Amniotic epithelial cell (primary cell): ENCODE results near the gene SH3TC2.
"Not testable (repeated sequence)": the region's sequence is repeated elsewhere in the genome, so short reads cannot be mapped to it uniquely, and the experiment has no call there.

Experiments
- DNase-seq: peaks from one replicate; pipeline ENCODE4 v3.0.0-alpha.2; 2010; ENCODE audit warnings: low read depth

SH3TC2 gene

DNA sequence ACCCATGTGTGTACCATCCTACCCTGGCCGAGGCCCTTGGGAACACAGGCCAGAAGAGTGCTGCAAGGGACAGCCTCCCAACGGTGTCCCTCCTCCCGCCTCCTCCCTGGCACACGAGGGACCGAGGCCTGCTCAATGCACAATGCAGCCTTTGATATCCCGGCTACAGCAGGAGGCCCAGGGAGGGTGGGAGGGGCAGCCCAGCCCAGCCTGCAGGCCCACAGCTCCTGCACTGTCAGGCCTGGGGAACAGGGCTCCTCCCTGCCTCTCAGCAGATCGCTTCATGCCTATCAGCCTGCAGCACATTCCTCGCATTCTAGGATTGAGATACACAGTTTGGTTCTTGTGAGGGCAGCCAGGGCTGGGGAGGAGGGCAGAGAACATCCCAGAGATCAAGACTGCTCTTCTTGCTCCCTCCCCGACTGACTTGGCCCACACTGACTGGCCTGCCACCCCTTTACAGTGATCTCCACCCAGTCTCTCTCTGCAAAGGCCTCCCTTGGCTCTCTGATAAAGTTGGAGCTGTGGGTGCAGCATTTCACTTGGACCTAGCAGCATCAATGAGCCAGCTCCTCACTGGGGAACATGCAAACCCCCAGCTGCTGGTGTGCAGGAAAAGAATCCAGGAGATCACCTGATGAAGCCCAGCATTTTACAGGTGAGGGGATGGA is at the start of gene SH3TC2:
SH3TC2 (minus strand) TSS at position 46 of the 671 bp plus-strand sequence; CDS start at position 6, 40 bp downstream.
- peak; percentile 47 for DNase-seq

DNA sequence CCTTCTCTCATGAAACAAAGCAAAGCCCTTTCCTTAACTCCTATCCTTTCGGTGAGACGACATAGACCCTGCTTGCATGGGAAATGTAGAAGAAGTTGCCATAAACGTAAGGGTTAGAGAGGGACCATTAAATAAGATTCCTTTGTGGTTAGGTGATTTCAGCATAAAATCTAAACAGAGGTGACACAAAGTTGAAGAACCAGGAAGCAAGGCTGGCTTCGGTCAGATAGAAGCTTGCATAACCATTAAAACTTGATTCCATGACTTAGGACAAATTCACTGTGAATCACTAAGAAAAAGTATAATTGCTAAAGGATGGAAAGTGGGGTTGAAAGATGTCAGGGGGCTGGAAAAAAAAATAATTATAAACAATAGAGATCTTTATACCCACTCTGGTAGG is 47.5 kb upstream of the SH3TC2 start:
- DNase-seq: no peak

DNA sequence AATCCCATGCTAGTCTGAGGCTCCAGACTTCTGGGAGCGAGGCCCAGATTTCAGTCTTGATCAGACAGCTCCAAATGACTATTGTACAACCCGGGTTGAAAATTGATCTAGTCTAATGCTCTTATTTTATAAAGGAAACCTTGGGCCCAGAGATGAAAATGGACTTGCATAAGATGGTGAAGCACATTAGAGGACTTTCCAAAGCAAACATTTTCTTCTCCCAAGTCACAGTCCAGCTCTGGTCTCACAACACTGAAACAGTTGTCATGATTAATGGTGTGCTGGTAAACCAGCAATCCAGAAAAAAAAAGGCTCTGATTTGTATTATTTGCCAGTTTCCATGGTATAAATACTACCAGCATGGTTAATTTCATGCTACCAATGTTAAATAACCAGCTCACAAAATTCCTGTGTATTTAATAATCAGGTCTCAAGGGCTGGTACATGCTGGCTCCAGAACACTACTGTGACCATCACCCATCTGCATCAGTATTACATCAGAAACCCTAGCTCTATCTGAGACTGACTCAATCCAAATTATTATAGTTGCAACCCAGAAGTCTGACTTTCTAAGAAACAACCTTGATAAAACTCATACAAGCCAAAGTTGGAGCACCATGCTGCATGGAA is 45.9 kb upstream of the SH3TC2 start:
- peak; percentile 46 for DNase-seq

DNA sequence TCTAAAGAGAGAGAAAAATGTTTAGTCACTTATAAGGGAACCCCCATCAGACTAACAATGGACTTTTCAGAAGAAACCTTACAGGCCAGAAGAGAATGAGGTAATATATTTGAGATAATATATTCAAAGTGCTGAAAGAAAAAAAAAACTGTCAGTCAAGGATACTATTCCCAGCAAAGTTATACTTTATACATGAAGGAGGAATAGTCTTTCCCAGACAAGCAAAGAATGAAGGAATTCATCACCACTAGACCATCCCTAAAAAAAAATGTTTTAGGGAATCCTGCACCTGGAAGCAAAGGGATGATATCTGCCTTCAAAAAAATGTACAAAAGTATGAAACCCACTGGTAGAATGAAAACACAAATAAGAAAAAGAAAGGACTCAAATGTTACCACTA is 37.5 kb upstream of the SH3TC2 start:
- no peak for DNase-seq

DNA sequence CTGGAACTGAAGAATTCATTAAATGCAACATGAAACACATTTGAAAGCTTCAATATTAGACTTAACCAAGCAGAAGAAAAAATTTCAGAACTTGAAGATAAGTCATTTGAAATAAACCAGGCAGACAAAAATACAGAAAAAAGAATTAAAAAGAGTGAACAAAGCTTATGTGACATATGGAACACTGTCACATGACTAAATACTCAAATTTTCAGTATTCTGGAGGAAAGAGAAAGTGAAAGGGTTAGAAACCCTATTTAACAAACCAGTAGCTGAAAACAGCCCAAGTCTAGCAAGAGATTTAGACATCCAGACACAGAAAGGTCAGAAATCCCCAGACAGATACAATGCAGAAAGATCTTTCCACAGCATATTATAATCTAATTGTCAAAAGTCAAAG is 37.1 kb upstream of the SH3TC2 start:
- DNase-seq: no peak

DNA sequence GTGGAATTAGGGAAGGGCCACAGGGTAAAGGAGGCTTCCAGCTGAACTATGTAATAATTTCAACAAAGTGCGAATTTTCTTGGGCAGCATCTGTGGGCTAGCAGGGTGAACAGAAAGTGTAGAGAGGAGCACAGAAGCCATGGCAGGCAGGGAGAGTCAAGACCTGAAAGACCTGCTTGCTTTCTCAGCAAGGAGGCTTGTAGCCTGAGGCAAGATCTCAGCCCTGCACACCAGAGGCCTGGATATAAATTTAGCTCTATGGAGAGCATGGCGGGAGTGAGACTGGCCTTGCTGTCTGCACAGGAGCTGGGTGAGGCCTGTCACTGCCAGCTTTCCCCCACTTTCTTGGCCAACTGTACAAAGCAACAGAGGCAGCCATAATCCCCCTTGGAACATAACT is 32.1 kb upstream of the SH3TC2 start:
- no peak for DNase-seq

DNA sequence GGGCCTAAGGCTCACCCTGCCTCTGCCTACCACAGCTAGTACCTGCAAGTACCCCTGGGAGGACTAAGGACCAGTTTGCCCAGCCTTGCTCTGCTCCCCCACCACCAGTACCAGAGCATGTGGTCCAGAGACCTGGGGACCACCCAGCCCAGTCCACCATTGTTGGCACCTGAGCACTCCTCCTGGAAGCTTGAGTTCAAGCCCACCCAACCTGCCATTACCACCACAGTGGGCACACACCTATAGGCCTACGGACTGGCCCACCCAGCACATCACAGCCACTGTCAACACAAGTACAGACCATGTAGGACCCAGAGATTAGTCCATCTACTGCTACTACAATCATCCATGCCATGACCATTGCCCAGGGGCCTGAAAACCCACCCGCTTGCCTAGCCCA is 30.8 kb upstream of the SH3TC2 start:
- DNase-seq: no peak

DNA sequence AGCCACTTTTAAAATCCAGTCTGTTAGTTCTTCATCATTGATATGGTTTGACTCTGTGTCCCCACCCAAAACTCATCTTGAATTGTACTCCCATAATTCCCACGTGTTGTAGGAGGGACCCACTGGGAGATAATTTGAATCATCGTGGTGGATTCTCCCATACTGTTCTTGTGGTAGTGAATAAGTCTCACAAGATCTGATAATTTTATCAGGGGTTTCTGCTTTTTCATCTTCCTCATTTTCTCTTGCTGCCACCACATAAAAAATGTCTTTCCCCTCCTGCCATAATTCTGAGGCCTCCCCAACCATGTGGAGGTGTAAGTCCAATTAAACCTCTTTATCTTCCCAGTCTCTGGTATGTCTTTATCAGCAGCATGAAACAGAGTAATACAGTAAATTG is 26.9 kb upstream of the SH3TC2 start:
- no peak for DNase-seq

DNA sequence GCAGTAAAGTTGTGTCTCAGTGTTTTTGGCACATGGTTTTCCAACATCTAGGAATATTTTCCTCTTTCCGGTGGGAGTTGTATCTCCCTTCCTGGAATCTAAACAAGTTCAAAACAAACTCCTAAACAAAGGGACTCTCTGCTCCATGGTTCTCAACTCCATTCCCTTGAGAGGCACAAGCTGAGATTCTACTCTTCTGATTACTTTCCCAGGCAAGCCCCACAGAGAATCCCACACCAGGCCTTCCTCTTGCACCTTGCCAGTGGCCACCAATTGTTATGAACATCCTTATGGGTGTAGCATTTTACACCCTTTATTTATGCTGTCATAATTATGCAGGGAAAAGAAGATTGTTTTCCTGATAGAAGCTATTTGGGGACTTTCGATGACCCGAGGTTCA is 25.8 kb upstream of the SH3TC2 start:
- no peak for DNase-seq

DNA sequence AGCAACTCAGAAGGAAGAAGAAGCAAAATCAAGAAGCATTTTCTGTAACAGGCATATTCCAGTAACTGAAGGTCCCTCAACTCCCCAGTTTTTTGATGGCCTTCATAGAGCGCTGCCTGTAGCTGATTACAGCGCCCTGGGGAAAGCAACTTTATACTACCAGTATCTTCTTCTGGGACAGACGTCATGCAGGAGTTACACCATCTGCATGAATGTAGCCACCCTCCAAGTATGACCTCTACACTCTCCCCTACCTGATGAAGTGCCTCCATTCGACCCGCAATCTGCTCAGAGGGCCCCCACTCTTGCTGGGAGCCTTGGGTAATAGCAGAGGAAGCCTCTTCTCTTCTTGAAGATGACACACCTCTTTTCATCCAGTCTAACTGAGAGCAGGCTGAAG is 21.0 kb upstream of the SH3TC2 start:
- DNase-seq: no peak

DNA sequence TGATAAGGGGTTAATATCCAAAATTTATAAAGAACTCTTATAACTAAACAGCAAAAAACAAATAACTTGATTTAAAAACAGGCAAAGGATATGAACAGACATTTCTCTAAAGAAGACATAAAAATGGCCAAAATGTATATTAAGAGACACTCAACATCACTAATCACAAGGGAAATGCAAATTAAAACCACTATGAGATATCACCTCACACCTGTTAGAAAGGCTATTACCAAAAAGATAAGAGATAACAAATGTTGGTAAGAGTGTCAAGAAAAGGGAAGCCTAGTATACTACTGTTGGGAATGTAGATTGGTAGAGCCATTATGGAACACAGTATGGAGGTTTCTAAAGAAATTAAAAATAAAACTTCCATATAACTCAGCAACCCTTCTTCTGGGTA is 19.4 kb upstream of the SH3TC2 start:
- no peak for DNase-seq

DNA sequence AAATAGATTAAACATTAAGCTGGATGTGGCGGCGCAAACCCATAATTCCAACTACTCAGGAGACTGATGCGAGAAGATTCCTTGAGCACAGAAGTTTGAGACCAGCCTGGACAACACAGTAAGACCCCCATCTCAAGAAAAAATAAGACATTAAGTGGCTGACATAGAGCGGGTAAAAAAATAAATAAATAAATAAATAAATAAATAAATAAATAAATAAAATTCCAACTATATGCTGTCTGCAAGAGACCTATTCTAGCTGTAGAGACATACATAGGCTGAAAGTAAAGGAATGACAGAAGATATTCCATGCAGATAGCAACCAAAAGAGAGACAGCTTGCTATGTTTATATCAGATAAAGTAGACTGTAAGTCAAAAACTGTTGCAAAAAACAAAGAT is 17.4 kb upstream of the SH3TC2 start:
- no peak for DNase-seq

DNA sequence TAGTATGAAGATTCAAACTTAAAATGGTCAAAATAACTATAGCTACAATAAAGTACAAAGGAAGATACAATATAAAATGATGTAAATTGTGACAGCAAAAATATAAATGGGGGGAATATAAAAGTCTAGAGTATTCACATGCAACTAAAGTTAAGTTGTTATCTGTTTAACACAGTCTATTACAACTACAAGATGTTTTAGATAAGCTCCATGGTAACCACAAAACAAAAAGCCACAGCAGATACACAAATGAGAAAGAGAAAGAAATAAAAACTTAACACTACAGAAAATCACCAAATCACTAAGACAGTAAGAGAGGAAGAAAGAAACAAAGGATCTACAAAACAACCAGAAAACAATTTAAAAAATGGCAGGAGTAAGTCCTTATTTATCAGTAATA is 17.0 kb upstream of the SH3TC2 start:
- peak; percentile 42 for DNase-seq

DNA sequence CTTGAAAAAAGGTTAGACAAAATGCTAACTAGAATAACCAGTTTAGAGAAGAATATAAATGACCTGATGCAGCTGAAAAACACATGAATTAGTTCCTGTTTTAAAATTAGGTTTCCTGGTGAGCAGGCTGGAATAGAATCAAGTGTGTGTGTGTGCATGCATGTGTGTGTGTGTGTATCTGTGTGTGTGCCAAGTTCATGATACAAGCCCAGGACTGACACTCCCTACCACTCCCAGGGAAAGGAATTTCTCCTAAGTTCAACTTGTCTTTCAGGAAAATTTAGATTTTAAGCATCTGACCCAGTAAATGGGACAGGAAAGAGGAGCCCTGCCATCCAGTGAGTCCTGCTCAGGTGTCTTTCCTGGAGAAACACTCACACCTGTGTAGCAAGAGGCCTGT is 11.2 kb upstream of the SH3TC2 start:
- DNase-seq: not testable (repeated sequence)

DNA sequence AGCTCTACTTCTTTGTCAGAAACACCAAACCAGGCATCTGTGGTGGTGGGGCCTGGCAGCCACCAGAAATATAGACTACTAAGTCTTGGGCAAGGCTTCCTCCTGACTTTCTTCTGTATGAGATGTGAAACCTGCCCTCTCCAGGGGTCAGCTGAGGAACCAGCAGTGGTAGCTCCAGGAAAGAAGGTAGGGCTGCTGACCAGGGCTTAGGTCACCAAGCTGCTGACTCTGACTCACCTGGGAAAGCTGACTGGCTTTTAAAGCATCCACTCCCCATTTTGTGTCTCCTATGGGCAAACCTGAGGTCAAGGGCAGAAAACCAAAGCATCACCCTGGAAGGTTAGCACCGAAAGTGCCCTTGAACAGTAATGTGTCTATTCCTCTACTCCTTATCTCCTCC is 10.4 kb upstream of the SH3TC2 start:
- no peak for DNase-seq

DNA sequence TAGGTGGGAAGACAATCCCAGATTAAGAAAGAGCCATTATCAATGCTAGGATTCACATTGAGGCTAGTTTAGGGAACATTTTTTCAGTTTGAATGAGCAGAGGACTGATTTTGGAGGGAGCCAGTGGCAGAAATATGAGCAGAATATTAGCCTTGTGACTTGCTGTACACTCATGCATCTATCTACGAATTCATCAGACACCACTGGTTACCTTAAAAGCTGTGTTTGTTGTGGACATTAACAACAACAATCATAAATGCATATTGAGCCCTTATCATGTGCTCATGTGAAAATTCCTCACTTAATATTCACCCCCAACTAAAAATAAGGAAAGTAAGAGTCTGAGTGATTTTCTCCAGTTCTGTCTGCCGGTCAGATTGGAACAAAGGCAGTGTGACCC is 9.9 kb upstream of the SH3TC2 start:
- no peak for DNase-seq

DNA sequence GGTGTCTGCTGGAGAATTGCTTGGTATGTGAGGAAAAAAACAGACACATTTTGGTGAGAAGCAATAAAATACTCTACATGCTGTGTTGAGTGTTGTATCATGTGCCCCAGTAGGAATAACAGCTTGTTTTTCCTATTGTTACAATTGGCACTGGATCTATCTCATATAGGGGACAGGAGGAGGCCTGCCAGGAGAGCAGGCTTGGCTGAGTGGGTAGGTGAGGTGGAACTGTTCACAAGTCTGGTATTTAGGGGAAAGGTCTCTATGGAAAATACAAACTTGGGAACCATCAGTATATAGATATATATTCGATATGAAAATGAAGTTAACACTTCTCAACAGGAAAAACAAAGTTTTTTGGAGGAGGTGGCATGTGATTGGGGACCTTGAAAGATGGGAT is 9.5 kb upstream of the SH3TC2 start:
- no peak for DNase-seq

DNA sequence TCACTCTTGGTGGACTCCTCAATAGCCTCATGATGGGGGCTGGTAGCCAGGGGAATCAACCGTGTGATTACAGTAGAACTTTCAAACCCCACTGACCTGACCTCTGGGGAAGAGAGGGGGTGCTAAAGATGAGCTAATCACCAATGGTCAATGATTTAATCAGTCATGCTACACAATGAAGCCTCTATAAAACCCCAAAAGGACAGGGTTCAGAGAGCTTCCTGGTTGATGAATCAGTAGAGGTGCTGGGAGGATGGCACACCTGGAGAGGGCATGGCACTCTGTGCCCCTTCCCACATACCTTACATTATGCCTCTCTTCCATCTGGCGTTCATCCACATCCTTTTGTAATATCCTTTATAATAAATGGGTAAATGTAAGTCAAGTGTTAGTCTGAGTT is 8.9 kb upstream of the SH3TC2 start:
- DNase-seq: no peak

DNA sequence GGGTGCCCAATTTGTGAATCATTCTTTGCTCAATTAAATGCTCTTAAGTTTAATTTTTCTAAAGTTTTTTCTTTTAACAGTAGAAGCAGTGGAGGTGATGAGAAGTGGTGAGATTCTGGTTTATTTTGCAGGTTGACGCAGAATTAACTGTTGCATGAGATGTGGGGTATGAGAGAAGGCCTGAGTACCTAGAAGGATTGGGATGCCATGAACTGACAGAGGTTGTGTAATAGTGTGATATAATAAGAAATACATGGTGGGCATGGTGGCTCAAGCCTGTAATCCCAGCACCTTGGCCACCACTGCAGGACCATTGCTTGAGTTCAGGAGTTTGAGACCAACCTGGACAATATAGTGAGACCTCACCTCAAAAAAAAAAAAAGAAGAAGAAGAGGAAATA is 8.4 kb upstream of the SH3TC2 start:
- DNase-seq: no peak

DNA sequence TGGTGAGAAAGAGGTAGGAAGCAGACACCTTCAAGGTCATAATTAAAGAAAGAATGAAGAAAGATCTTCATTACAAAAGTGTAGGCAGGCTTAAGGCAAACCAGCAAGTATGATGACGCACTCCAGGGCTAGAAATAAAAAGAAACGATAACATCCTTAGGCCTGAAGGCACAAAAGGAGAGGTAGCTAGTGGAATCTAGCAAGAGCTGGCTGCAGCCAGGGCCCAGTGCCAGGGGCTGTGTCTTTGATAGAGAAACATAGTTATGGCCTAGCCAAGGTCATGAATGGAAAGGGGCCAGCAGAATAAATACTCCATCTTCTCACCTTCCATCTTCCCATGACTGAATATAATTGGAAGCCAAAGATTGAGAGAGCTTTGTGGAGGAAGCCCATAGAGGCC is 6.8 kb upstream of the SH3TC2 start:
- DNase-seq: no peak

DNA sequence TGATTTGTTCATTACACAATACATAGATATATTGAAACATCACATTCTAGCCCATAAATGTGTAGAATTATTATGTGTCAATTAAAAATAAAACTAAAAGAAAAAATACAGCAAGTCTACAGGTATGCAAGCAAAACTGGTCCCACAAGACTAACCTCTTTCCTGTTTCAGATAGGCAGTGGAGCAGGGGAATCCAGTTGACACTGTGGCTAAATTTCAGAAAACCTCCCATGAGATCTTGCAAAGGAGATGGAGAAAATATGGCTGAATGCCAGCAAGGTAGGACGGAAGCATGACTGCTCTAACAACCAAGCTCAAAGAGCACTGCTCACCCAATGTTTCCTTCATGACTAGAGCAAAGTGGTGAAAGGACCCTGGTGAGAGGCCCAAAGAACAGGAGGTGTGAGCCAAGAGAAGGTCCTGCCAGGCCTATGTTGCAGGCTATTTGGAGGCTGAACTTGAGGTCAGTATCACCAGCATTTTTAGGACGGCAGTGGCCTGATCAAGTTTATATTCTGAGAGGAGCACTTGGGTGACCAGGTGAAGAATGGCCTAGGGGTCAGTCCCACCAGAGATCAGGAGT is 1.1 kb upstream of the SH3TC2 start:
- DNase-seq: no peak

DNA sequence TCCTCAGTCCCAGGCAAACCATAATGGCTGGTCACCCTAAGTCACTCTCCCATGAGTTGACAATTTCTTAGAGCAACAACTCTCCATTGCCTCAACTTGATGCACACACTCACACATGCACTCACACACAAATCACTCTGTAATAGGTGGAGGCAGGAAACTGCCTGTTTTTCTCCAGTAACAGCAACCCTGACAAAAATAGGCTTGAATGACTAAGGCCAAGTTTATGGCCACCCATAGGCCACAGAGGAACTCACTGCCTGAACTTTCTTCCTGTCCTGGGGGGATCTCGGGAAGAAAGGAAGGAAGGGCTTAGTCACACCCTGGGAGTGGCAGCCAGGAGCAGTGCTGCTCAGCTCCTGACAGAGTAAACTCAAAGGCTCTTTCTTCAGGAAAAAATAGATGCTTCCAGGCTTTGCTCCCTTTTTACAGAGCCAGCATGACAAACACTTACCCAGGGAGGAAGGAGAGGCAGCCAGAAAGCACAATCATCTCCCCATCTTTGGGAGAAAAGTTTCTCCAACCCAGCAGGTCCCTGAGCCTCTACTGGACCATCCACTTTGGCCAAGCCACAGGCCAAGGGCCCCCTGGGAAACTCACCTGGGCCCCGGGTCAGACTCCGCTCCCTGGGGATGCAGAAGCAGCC is 368 bp downstream of the SH3TC2 start:
- DNase-seq: peak; percentile 47

DNA sequence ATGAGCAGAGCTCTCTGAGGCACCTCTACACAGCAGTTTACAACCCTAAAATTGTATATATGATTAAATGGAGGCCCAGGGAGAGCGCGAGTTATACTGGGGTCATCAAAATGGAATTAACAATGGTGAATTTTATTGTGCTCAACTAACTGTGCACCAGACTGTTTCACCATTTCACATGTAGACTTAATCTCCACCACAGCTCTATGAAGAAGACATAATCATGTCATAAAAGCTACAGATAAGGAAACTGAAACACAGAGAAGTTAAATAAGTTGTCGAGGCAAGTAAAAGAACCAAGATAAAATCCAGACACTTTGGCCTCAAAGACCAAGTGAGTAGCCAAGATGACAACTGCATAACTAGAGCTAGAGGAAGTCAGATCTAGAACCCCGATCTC is 1.5 kb downstream of the SH3TC2 start:
- no peak for DNase-seq
